K562 treated with DMSO at 1 percent for 12 hours (cell line): ENCODE data around the gene LMTK3. TPM values are rescaled to one million over a fixed set of nuclear protein-coding genes. Genes with fewer than 3 reads are reported as not detected.

ENCODE experiments used
- total RNA-seq: library from RNA; unstranded; fragments of 300-600 nt; gene quantifications from 2 replicates; pipeline ENCODE4 v1.2.3, GENCODE V29; 2022; ENCODE audit not compliant: insufficient read depth

LMTK3 gene
- 8.5 and 9.9 TPM in 2 replicates for total RNA-seq

GRCh38 chr19:48511800-48512503, at the start of gene LMTK3:
Gene LMTK3, minus strand, starts transcription at chr19:48511835. Its CDS starts 259 bp downstream, at chr19:48511576.

GRCh38 chr19:48551437-48552302, 40.0 kb upstream of the LMTK3 start, which contains the start of gene SULT2B1:
Gene SULT2B1, plus strand, starts transcription at chr19:48552172. Its CDS starts 81 bp downstream, at chr19:48552253.

DNA sequence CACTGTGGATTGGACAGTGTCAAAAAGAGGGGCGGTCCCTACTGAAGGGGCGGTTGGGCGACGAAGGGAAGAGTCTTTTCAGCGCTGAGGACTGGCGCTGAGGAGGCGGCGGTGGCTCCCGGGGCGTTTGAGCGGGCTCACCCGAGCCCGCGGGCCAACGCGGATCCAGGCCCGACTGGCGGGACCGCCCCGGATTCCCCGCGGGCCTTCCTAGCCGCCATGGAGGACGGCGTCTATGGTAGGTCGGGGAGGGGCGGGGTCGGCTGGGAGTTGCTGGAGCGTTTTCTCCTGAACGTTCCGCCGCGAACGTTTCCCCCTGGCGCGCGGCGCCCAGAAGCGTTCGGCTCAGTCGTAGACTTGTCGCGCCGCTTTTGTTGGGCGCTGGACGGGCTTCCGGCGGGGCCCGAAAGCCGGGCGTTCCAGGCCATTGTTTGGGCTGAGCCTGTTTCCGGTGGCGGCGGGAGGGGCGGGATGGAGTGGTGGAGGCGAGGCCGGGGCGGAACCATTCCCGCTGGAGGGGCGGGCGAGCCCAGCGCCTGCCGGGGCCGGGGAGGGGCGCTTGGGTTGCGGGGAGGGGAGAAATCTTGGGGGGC, 42.2 kb downstream of the LMTK3 start, which contains the start of gene CYTH2:
CYTH2 (plus strand) TSS at position 81 of the 593 bp plus-strand sequence; CDS start at position 220, 139 bp downstream.

GRCh38 chr19:48455171-48455907, 56.3 kb downstream of the LMTK3 start, which contains the start of gene KCNJ14:
Gene KCNJ14, plus strand, starts transcription at chr19:48455574. Its CDS starts 6,151 bp downstream, at chr19:48461725.

GRCh38 chr19:48445606-48446481, 65.8 kb downstream of the LMTK3 start, which contains the start of gene GRWD1:
Gene GRWD1, plus strand, starts transcription at chr19:48445983. Its CDS starts 23 bp downstream, at chr19:48446006.

Other genes starting within 250 kb of the LMTK3 start
- not detected in 2 replicates for gene ZNF114, start 241.8 kb downstream of the LMTK3 start, total RNA-seq
- 200 and 238 TPM in 2 replicates for gene EMP3, start 186.3 kb downstream of the LMTK3 start, total RNA-seq
- gene TMEM143, start 147.9 kb downstream of the LMTK3 start, total RNA-seq = 2.6 and 7.7 TPM in 2 replicates
- 1.1 TPM in 1 of 2 replicates, not detected in the other for gene SYNGR4, start 147.5 kb downstream of the LMTK3 start, total RNA-seq
- 162 and 237 TPM in 2 replicates for gene KDELR1, start 120.3 kb downstream of the LMTK3 start, total RNA-seq
- 11.8 and 27.2 TPM in 2 replicates for gene GRIN2D, start 118.2 kb downstream of the LMTK3 start, total RNA-seq
- 12.5 and 27.2 TPM in 2 replicates for gene GRWD1, start 65.9 kb downstream of the LMTK3 start, total RNA-seq
- gene KCNJ14, start 56.3 kb downstream of the LMTK3 start, total RNA-seq = 2.3 and 2.4 TPM in 2 replicates
- 56.5 and 72.5 TPM in 2 replicates for gene CYTH2, start 42.5 kb downstream of the LMTK3 start, total RNA-seq
- 1.0 and 2.0 TPM in 2 replicates for gene SULT2B1, start 40.3 kb upstream of the LMTK3 start, total RNA-seq
- gene SPACA4, start 94.9 kb upstream of the LMTK3 start, total RNA-seq = not detected in 2 replicates
- 1.2 TPM in 1 of 2 replicates, not detected in the other for gene FAM83E, start 103.2 kb upstream of the LMTK3 start, total RNA-seq
- gene RPL18, start 107.3 kb upstream of the LMTK3 start, total RNA-seq = 5,080 and 6,810 TPM in 2 replicates
- 7.6 and 8.2 TPM in 2 replicates for gene SPHK2, start 107.7 kb upstream of the LMTK3 start, total RNA-seq
- gene DBP, start 125.5 kb upstream of the LMTK3 start, total RNA-seq = 17.4 and 19.1 TPM in 2 replicates
- gene CA11, start 134.4 kb upstream of the LMTK3 start, total RNA-seq = 14.8 and 24.9 TPM in 2 replicates
- gene NTN5, start 161.2 kb upstream of the LMTK3 start, total RNA-seq = 0.96 and 0.98 TPM in 2 replicates
- gene FUT2, start 184.1 kb upstream of the LMTK3 start, total RNA-seq = 0.23 TPM in 1 of 2 replicates, not detected in the other
- 0.63 and 0.79 TPM in 2 replicates for gene MAMSTR, start 207.9 kb upstream of the LMTK3 start, total RNA-seq
- 8.6 and 9.0 TPM in 2 replicates for gene RASIP1, start 228.8 kb upstream of the LMTK3 start, total RNA-seq
- gene IZUMO1, start 235.1 kb upstream of the LMTK3 start, total RNA-seq = 0.42 and 0.94 TPM in 2 replicates
- gene FUT1, start 240.8 kb upstream of the LMTK3 start, total RNA-seq = 3.7 and 11.7 TPM in 2 replicates
- gene FGF21, start 243.7 kb upstream of the LMTK3 start, total RNA-seq = not detected in 2 replicates